ENCODE measurements around the gene RHBDD1. TPM values are rescaled to one million over a fixed set of nuclear protein-coding genes. Genes with fewer than 3 reads are reported as not detected.

Gene RHBDD1
- total RNA-seq, 1 experiment from 2014 or later = 28.0 TPM

DNA sequence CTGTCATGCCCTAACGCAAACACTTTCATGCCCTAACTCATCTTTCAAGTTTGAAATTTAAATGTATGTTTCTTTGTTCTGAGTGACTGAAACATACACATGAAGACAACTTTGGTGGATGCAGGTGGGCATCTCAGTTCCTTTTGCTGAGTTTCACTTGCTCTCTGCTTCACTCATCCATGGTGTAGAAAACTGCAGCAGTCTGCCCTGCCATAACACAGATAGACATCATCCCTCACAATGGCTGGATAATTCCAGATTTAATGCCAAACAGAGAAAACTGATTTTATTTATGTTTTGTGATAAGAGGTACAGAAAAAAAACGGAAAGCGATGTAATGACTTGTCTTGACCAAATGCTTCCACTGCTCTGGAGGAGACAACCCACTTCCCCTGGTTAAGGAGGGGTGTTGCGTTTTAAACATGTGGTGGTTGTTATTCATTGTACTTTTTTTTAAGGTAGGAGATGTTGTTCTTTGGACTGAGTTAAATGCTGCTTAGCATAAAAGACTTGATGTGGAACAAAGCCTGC is 70.4 kb downstream of the RHBDD1 start:
- CTCF ChIA-PET = no interaction called here
- no peak for DNase-seq (ENCODE audit: low spot score)
- Histone ChIP-seq H3K36me3 (ENCODE audit: insufficient read depth, low read length, poor library complexity, severe bottlenecking) (no peaks in the 10 kb centered on the region), H3K27me3 (replicated peaks; ENCODE audit: insufficient read depth, low read depth, low read length, poor library complexity) (no peaks in the 10 kb centered on the region), H3K4me1 (ENCODE audit: insufficient read depth, low read length, poor library complexity, severe bottlenecking) (no peaks in the 10 kb centered on the region), H3K9me3 (ENCODE audit: low read depth, low read length, poor library complexity, severe bottlenecking) (no peaks in the 10 kb centered on the region), H3K27ac (ENCODE audit: low read depth, low read length, poor library complexity, severe bottlenecking) (no peak overlapping the region), H3K4me3 (ENCODE audit: low read depth, low read length, poor library complexity, severe bottlenecking) (no peak overlapping the region)
- TF ChIP-seq CTCF (conservative IDR thresholded peaks at IDR 0.05; ENCODE audit: low read depth, low read length) = no peak
- intact Hi-C loops (cut with micrococcal nuclease; ENCODE audit: unreplicated experiment) = no loop called here
- POLR2A ChIA-PET (ENCODE audit: low non-redundant PET) = no interaction called here
- no TSS peak for BruUV-seq (replicated peaks)

DNA sequence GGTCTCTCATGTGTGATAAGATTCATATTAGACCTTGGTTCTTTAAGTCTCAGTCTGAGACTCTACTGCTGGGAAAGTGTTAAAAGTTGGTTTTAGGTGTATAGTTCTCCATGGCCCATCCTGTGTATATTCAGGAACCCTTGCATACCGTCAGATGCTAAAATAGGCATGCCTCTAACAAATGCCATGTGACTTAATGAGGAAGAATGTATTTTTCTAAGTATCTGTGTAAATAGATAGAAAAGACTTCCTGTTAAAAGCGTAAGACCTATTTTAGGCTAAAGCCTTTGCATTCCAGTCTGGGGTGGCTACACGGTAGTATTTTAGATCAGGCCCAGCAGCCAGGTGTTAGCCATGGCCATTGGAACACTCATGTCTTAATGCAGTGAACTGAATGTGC is 73.3 kb downstream of the RHBDD1 start:
- ChIA-PET POLR2A (ENCODE audit: low non-redundant PET) (no interaction called here), CTCF (no interaction called here)
- TF ChIP-seq EZH2 (IDR thresholded peaks at IDR 0.05; ENCODE audit: borderline replicate concordance, low read depth, low read length, poor library complexity, severe bottlenecking) (no peak), CTCF (conservative IDR thresholded peaks at IDR 0.05; ENCODE audit: low read depth, low read length) (no peak)
- Histone ChIP-seq H3K4me3 (ENCODE audit: low read depth, low read length, poor library complexity, severe bottlenecking) (no peak overlapping the region), H3K9me3 (ENCODE audit: low read depth, low read length, poor library complexity, severe bottlenecking) (no peaks in the 10 kb centered on the region), H3K27me3 (replicated peaks; ENCODE audit: insufficient read depth, low read depth, low read length, poor library complexity) (no peaks in the 10 kb centered on the region), H3K36me3 (ENCODE audit: insufficient read depth, low read length, poor library complexity, severe bottlenecking) (no peaks in the 10 kb centered on the region), H3K27ac (ENCODE audit: low read depth, low read length, poor library complexity, severe bottlenecking) (no peak overlapping the region), H3K4me1 (ENCODE audit: insufficient read depth, low read length, poor library complexity, severe bottlenecking) (no peaks in the 10 kb centered on the region)
- BruUV-seq (replicated peaks) = no TSS peak
- no peak for DNase-seq (ENCODE audit: low spot score)
- intact Hi-C loops (cut with micrococcal nuclease; ENCODE audit: unreplicated experiment) = no loop called here

GRCh38 chr2:226909836-226910235 is 74.0 kb downstream of the RHBDD1 start:
- ChIA-PET POLR2A (ENCODE audit: low non-redundant PET) (no interaction called here), CTCF (no interaction called here)
- TF ChIP-seq EZH2 (IDR thresholded peaks at IDR 0.05; ENCODE audit: borderline replicate concordance, low read depth, low read length, poor library complexity, severe bottlenecking) (no peak), CTCF (conservative IDR thresholded peaks at IDR 0.05; ENCODE audit: low read depth, low read length) (no peak)
- no peaks in the 10 kb centered on the region for H3K27me3 ChIP-seq (replicated peaks; ENCODE audit: insufficient read depth, low read depth, low read length, poor library complexity)
- H3K9me3 ChIP-seq (ENCODE audit: low read depth, low read length, poor library complexity, severe bottlenecking) = no peaks in the 10 kb centered on the region
- H3K4me3 ChIP-seq (ENCODE audit: low read depth, low read length, poor library complexity, severe bottlenecking) = no peak overlapping the region
- H3K27ac ChIP-seq (ENCODE audit: low read depth, low read length, poor library complexity, severe bottlenecking) = no peak overlapping the region
- no peak for DNase-seq (ENCODE audit: low spot score)
- intact Hi-C loops (cut with micrococcal nuclease; ENCODE audit: unreplicated experiment) = no loop called here
- no TSS peak for BruUV-seq (replicated peaks)
- no peaks in the 10 kb centered on the region for H3K4me1 ChIP-seq (ENCODE audit: insufficient read depth, low read length, poor library complexity, severe bottlenecking)
- H3K36me3 ChIP-seq (ENCODE audit: insufficient read depth, low read length, poor library complexity, severe bottlenecking) = no peaks in the 10 kb centered on the region

Measured in A673 (cell line).